HG02759 (cell line): ENCODE results near the gene TMEM87B.

Experiments
- ATAC-seq: cut with Tn5 transposase; IDR thresholded peaks from one replicate; pipeline ENCODE4 v1.9.1; 2021; ENCODE audit warnings: mild to moderate bottlenecking, moderate library complexity; ENCODE audit not compliant: unreplicated experiment

Gene TMEM87B

DNA sequence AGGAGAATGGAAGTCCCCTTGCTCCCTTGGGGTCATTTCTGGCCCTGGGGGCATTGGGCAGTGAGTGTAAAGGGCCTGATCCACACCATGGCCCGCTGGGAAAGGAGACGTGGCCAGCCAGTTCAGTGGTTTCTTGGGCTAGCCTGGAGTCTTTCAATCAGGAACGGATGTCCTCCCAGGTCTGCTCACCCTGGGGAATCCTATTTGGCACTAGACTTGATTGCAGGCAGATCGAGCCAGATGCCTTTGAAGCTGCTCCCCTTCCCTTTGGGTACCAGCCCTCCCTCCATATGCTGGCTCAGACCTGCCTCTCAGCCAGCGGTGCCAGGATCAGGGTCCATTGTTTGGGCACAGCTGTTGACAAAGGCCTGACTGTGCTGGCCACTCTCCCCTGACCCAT is 94.1 kb downstream of the TMEM87B start:
- no peak for ATAC-seq

DNA sequence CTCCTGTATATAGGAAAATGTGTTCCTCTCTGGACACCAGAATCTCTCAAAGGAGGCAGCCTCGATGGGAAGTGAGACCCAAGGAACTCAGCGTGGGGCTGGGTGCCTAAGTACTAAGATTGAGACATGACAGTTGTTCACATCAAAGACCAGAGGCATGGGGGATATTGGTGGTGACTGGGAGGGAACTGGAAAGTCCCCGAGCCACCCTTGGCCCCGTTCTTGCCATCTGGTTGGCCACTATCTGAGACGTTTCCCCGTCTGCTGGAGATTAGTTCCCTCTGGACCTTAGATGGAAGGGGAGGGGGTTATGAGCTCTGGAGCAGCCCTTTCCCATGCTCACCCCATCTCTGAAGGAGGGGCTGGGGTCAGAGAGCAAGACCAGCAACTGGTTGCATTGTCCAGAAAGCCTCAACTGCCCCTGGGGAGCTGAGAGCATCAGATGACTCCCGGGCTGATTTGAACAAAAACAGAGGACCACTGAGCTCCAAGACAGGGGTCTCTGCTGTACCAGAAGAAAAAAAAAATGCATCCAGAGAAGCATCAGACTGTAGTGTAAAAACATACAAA is 94.9 kb downstream of the TMEM87B start:
- ATAC-seq, result no peak

DNA sequence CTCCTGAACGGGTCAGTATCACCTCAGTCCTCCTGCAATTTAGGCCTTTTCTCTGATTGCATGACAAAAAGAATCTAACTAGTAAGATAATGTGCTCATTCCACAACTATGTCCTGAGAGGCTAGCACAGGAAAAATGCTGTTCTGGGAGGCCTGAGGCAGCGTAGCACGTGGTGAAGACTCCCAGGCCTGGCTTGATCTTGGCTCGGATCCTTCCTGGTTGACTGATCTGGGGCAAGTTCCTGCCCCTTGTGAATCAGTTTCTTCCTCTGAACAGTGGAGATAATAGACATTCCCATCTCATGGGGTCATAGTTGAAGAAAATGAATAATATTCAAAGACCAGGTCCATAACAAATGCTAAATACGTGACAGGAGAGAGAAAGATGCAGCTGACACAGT is 95.4 kb downstream of the TMEM87B start:
- ATAC-seq, result no peak

DNA sequence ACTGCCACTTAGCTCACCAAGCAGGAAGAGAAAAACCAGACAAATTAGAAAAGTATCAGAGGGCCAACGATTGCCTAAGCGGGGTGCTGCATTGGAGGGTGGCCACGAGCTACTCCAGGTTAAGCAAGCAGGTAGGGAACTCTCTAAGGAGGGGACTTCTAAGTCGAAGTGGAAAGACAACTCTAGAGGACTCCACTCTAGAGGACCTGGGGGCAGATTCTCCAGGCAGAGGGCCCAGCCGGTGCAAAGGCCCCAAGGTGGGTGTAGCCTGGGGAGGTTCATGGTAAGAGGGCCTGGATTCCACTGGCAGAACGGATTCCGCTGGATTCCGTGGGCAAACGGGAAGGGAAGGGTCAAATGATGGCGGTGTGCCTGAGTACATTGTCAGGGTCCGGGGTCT is 95.8 kb downstream of the TMEM87B start:
- ATAC-seq, result no peak

GRCh38 chr2:112151271-112151670 is 96.2 kb downstream of the TMEM87B start:
- no peak for ATAC-seq

- ATAC-seq, result no peak
Measured at GRCh38 chr2:112151701-112152440, 96.8 kb downstream of the TMEM87B start.

GRCh38 chr2:112152476-112153178 is 97.6 kb downstream of the TMEM87B start:
- no peak for ATAC-seq

DNA sequence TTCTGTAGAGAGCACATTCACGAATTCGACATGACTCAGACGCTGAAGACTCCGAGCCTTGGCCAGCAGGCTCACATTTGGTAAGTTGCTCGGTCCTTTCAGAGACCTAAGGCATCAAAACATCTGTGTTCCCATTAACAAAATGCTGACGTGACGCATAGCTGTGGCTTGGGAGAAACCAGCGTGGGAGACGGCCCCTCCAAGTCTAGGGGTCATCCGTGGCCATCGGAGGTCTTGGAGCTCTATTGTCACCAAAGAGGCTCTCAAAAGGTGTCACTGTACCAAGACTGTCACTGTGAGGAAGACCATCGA is 98.1 kb downstream of the TMEM87B start:
- no peak for ATAC-seq

DNA sequence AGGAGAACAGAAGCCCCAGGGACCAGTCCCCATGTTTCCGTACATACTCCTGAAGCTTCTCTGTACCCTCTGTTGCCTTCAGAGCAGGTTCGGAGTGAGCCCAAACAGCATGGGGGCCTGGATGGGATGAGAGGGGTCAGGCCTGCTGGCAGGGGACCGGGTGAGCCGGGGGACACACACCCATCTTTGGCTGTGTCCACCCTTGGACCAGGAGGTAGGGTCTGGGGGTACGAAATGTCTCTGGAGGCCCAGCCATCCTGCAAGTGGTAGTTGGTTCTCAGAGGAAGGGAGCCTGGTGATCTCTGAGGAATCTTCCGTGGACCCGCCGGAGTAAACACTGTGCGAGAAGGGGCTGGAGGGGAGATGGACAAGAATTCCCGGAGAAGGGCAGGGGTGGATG is 98.4 kb downstream of the TMEM87B start:
- ATAC-seq, result no peak

- ATAC-seq, result no peak
Measured at GRCh38 chr2:112154246-112155117, 99.4 kb downstream of the TMEM87B start.

DNA sequence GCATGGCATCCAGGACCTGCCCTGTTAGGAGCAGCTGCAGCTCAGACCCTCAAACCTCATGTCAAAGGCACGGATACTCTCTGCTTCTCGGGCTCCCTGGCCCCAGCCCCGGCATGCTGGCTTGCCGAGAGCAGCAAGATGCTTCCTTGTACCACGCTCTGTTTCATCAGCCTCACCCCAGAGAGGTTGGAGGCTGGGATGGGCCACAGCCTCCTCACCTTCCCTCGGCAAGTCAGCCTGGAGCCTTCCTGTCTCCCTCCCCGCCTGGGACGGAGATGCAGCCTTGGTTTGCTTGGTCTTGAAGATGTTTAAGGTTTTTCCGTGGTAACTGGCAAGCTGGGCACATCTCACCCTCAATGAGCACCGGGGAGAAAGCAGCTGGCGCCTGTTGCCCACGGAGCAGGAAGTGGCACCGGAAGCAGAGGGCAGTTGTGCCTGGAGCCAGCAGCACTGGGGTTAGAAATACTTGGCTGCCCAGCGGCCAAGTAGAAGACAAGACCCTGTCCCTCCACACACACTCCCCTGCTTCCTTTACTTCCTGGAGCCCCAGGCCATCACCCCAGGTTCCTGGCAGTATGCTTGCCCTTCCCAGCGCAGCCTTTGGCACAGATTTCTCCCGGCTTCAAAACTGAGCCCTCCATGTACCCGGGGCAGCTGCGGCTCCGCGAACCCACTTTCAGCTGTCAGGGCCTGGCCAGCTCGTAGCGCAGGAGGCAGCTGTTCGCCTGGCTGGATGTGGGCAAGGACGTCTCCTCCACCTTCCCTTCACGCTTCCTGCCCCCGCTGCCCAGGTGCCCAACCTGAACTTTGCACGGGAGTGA is 100.5 kb downstream of the TMEM87B start:
- no peak for ATAC-seq

GRCh38 chr2:112156152-112156986 is 101.3 kb downstream of the TMEM87B start:
- ATAC-seq, result no peak

DNA sequence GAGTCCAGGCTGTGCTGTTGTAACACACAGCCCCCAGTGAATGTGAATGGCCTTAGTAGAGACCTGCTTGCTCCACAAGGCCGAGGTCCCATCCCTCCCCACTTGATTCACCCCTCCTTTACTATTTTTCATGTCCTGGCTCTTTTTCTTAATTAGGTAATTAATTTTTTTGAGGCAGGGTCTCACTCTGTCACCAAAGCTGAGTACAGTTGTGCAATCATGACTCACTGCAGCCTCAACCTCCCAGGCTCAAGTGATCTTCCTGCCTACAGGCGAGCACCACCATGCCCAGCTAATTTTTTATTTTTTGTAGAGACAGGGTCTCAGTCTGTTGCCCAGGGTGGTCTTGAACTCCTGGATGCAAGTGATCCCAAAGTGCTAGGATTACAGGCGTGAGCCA is 102.4 kb downstream of the TMEM87B start:
- no peak for ATAC-seq

- ATAC-seq, result no peak
Measured at GRCh38 chr2:112159454-112159921, 104.4 kb downstream of the TMEM87B start.

DNA sequence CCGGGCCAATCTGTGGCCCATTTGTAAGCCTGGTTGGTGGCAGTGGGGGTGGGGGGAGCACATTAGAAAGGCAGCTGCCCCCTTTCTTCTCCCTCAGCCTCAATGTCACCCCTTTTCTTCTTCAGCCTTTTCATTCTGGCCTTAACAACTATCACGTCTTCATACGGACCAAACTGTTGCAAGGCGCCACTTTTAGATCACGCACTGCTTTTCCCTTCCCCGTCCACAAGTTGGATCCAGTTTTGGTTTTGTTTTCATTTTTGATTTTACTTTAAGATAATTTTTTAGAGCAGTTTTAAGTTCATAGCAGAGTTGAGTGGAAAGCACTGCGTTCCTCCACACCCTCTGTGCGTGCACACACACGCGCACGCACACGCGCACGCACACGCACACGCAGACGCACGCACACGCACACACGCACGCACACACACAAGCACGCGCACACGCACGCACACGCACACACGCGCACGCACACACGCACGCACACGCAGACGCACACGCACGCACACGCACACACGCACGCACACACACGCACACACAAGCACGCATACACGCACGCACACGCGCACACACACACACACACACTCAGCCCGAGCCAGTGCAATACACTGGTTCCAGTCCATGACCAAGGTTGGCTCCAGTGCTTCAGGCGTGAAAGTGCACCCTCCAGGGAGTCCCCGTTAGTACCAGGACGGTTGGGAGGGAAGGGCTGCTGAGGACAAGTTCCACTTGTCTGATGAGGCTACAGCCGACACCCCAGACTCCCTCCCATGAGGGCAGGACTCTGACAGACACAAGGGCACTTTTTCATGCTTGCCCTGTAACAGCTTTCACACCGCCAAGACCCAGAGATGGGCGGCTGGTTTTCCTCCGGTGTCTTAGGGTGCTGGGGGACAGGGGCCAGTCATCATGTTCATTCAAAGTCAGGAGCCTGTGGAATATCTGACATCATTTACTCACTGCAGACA is 105.5 kb downstream of the TMEM87B start:
- no peak for ATAC-seq

DNA sequence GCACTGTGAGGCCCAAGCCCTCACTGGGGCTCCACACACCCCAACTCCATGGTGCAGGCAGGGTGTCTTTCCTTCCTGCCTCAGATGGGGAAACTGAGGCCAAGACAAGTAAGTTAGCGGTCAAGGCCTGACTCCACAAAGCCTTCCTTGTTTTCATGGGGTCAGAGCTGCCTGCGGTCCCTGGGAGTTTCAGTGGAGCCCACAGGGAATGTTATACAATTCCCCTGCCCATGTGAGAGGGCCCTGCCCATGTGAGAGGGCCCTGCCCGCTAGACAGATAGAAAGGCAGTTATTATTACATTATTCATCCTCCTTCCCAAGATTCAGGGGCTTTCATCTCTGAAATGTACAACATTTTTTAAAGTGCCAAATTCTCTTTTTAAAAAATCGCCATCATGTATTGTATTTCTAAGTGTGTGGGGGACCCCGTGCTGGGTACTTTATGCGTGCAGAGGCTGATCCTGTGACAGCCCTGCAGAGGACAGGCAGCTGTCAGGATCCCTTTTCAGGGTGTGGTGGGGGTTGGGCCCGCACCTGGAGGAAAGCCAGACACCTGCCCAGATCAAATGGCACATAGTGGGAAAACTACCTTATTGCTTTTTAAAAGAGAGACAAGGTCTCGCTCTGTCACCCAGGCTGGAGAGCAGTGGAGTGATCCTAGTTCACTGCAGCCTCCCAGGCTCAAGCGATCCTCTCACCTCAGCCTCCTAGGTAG is 106.5 kb downstream of the TMEM87B start:
- ATAC-seq, result no peak

GRCh38 chr2:112162341-112162740 is 107.3 kb downstream of the TMEM87B start:
- no peak for ATAC-seq

DNA sequence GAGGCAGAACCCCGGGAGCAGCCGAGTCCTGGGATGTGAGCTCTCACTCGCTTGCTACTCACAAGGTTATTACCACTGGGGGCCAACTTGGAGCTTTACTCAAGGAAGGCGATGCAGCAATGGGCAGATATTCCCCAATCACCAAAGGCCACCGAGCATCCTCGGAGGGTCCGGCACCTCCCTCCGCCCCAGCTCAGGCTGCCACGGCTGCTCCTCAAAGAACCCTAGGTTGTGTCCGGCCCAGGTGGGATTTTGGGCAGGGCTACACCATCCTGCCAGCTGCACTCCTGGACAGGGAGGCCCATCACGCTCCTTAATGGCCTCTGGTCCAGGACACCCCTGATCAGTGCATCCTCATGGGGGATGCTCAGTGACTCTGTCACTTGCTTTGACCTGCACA is 107.9 kb downstream of the TMEM87B start:
- ATAC-seq, result no peak
